ENCODE data around the gene CSH2.
"Not testable (repeated sequence)": the region's sequence is repeated elsewhere in the genome, so short reads cannot be mapped to it uniquely, and the experiment has no call there.

The CSH2 gene

GRCh38 chr17:63910096-63910495 is 36.6 kb upstream of the CSH2 start:
- Histone ChIP-seq H4K20me1 (ENCODE audit: low read depth, low read length) (no peaks in the 10 kb centered on the region), H3K27me3 (ENCODE audit: low read length) (no peaks in the 10 kb centered on the region), H3K79me2 (ENCODE audit: insufficient read depth, low read length) (no peaks in the 10 kb centered on the region), H3K9me3 (ENCODE audit: insufficient read depth, low read length) (no peaks in the 10 kb centered on the region), H3K9ac (ENCODE audit: low read length) (no peak overlapping the region), H3K27ac (ENCODE audit: low read depth, low read length) (no peak overlapping the region), H3K4me3 (ENCODE audit: insufficient read depth, low read length, poor library complexity, severe bottlenecking) (no peak overlapping the region), H2AFZ (ENCODE audit: low read depth, low read length, severe bottlenecking) (no peak overlapping the region), H3K4me2 (ENCODE audit: low read depth, low read length, poor library complexity, severe bottlenecking) (no peak overlapping the region), H3F3A (ENCODE audit: insufficient read depth) (no peaks in the 10 kb centered on the region), H3K36me3 (ENCODE audit: low read length) (no peaks in the 10 kb centered on the region), H3K9me2 (replicated peaks; ENCODE audit: insufficient read depth, low read length) (no peaks in the 10 kb centered on the region)
- no peak for TF ChIP-seq EZH2phosphoT487 (conservative IDR thresholded peaks at IDR 0.05; ENCODE audit: low read length)
- no peak for TF ChIP-seq CTCF (IDR thresholded peaks at IDR 0.05; ENCODE audit: insufficient read depth, low read length, poor library complexity, severe bottlenecking)

- not testable (repeated sequence) for H3F3A ChIP-seq (ENCODE audit: insufficient read depth); H3K4me2 ChIP-seq (ENCODE audit: low read depth, low read length, poor library complexity, severe bottlenecking); H3K9me2 ChIP-seq (replicated peaks; ENCODE audit: insufficient read depth, low read length); H3K36me3 ChIP-seq (ENCODE audit: low read length); H3K79me2 ChIP-seq (ENCODE audit: insufficient read depth, low read length); H3K27ac ChIP-seq (ENCODE audit: low read depth, low read length); H3K27me3 ChIP-seq (ENCODE audit: low read length); H3K9ac ChIP-seq (ENCODE audit: low read length); H2AFZ ChIP-seq (ENCODE audit: low read depth, low read length, severe bottlenecking); H3K9me3 ChIP-seq (ENCODE audit: insufficient read depth, low read length); H4K20me1 ChIP-seq (ENCODE audit: low read depth, low read length); H3K4me3 ChIP-seq (ENCODE audit: insufficient read depth, low read length, poor library complexity, severe bottlenecking)
Observed at GRCh38 chr17:63909586-63909985, 36.1 kb upstream of the CSH2 start.

- not testable (repeated sequence) for H3K79me2 ChIP-seq (ENCODE audit: insufficient read depth, low read length); H3K9ac ChIP-seq (ENCODE audit: low read length); H3K4me2 ChIP-seq (ENCODE audit: low read depth, low read length, poor library complexity, severe bottlenecking); H3K36me3 ChIP-seq (ENCODE audit: low read length); H3K27ac ChIP-seq (ENCODE audit: low read depth, low read length); H3K27me3 ChIP-seq (ENCODE audit: low read length); H3K9me3 ChIP-seq (ENCODE audit: insufficient read depth, low read length); H3K9me2 ChIP-seq (replicated peaks; ENCODE audit: insufficient read depth, low read length); H2AFZ ChIP-seq (ENCODE audit: low read depth, low read length, severe bottlenecking); H3F3A ChIP-seq (ENCODE audit: insufficient read depth); H4K20me1 ChIP-seq (ENCODE audit: low read depth, low read length); H3K4me3 ChIP-seq (ENCODE audit: insufficient read depth, low read length, poor library complexity, severe bottlenecking)
Observed at GRCh38 chr17:63907161-63907778, 33.8 kb upstream of the CSH2 start.

GRCh38 chr17:63904796-63905195 is 31.3 kb upstream of the CSH2 start:
- not testable (repeated sequence) for H3K27ac ChIP-seq (ENCODE audit: low read depth, low read length); H3K9me3 ChIP-seq (ENCODE audit: insufficient read depth, low read length); H3K9ac ChIP-seq (ENCODE audit: low read length); H3K9me2 ChIP-seq (replicated peaks; ENCODE audit: insufficient read depth, low read length); H3K4me2 ChIP-seq (ENCODE audit: low read depth, low read length, poor library complexity, severe bottlenecking); H4K20me1 ChIP-seq (ENCODE audit: low read depth, low read length); H3F3A ChIP-seq (ENCODE audit: insufficient read depth); H3K36me3 ChIP-seq (ENCODE audit: low read length); H3K79me2 ChIP-seq (ENCODE audit: insufficient read depth, low read length); H3K4me3 ChIP-seq (ENCODE audit: insufficient read depth, low read length, poor library complexity, severe bottlenecking); H3K27me3 ChIP-seq (ENCODE audit: low read length); H2AFZ ChIP-seq (ENCODE audit: low read depth, low read length, severe bottlenecking)

- not testable (repeated sequence) for H3K9me3 ChIP-seq (ENCODE audit: insufficient read depth, low read length); H3K79me2 ChIP-seq (ENCODE audit: insufficient read depth, low read length); H3K27me3 ChIP-seq (ENCODE audit: low read length); H3K27ac ChIP-seq (ENCODE audit: low read depth, low read length); H3K9ac ChIP-seq (ENCODE audit: low read length); H3K4me3 ChIP-seq (ENCODE audit: insufficient read depth, low read length, poor library complexity, severe bottlenecking); H4K20me1 ChIP-seq (ENCODE audit: low read depth, low read length); H3K9me2 ChIP-seq (replicated peaks; ENCODE audit: insufficient read depth, low read length); H3K36me3 ChIP-seq (ENCODE audit: low read length); H2AFZ ChIP-seq (ENCODE audit: low read depth, low read length, severe bottlenecking); H3F3A ChIP-seq (ENCODE audit: insufficient read depth); H3K4me2 ChIP-seq (ENCODE audit: low read depth, low read length, poor library complexity, severe bottlenecking)
Observed at GRCh38 chr17:63903787-63904201, 30.3 kb upstream of the CSH2 start.

GRCh38 chr17:63901971-63902370 is 28.5 kb upstream of the CSH2 start:
- not testable (repeated sequence) for H3K9ac ChIP-seq (ENCODE audit: low read length); H3K27me3 ChIP-seq (ENCODE audit: low read length); H4K20me1 ChIP-seq (ENCODE audit: low read depth, low read length); H3K9me3 ChIP-seq (ENCODE audit: insufficient read depth, low read length); H2AFZ ChIP-seq (ENCODE audit: low read depth, low read length, severe bottlenecking); H3F3A ChIP-seq (ENCODE audit: insufficient read depth); H3K27ac ChIP-seq (ENCODE audit: low read depth, low read length); H3K4me2 ChIP-seq (ENCODE audit: low read depth, low read length, poor library complexity, severe bottlenecking); H3K36me3 ChIP-seq (ENCODE audit: low read length); H3K79me2 ChIP-seq (ENCODE audit: insufficient read depth, low read length); H3K4me3 ChIP-seq (ENCODE audit: insufficient read depth, low read length, poor library complexity, severe bottlenecking); H3K9me2 ChIP-seq (replicated peaks; ENCODE audit: insufficient read depth, low read length)

- H3K36me3 ChIP-seq (ENCODE audit: low read length); H3K9me3 ChIP-seq (ENCODE audit: insufficient read depth, low read length); H2AFZ ChIP-seq (ENCODE audit: low read depth, low read length, severe bottlenecking); H3K9ac ChIP-seq (ENCODE audit: low read length); H3K27ac ChIP-seq (ENCODE audit: low read depth, low read length); H3K79me2 ChIP-seq (ENCODE audit: insufficient read depth, low read length); H3K27me3 ChIP-seq (ENCODE audit: low read length); H3K4me3 ChIP-seq (ENCODE audit: insufficient read depth, low read length, poor library complexity, severe bottlenecking); H4K20me1 ChIP-seq (ENCODE audit: low read depth, low read length); H3F3A ChIP-seq (ENCODE audit: insufficient read depth); H3K9me2 ChIP-seq (replicated peaks; ENCODE audit: insufficient read depth, low read length); H3K4me2 ChIP-seq (ENCODE audit: low read depth, low read length, poor library complexity, severe bottlenecking): not testable (repeated sequence)
Observed at GRCh38 chr17:63898899-63899798, 25.7 kb upstream of the CSH2 start.
